Epithelial cell of esophagus (primary cell): ENCODE data around the gene SLC16A6.

Experiments
- DNase-seq: peaks from one replicate; pipeline ENCODE4 v3.0.0; 2010; ENCODE audit warnings: low read depth
- H3K4me3 ChIP-seq: 2 replicates; pipeline ENCODE4 v1.5.1; 2011; ENCODE audit warnings: mild to moderate bottlenecking, low read length, control low read depth
- CTCF ChIP-seq: IDR thresholded peaks from 2 replicates; pipeline ENCODE4 v1.5.1; 2011; ENCODE audit warnings: low read depth, mild to moderate bottlenecking, low read length, control low read depth, inconsistent platforms; ENCODE audit not compliant: insufficient read depth; ENCODE audit errors: missing control alignments

The SLC16A6 gene

DNA sequence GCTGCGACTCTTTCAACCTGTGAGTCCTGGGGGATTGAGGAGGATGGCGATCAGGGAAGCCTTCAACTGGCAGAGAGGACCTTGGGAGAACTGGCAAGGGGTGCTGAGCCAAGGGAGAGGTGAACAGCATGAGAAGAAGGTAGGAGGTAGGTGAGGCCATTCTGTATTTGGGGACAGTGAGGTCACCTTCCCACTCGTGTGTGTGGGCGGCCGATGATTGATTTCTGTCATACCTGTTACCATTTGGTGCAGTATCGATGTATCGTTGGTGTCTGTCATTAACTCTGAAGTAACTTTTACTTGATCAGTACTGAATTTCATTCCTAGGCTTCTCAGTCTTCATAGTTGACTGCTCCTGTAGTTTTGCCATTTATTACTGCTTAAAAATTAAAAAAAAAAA, 4.2 kb upstream of the SLC16A6 start:
- no peak overlapping the region for H3K4me3 ChIP-seq
- DNase-seq, result no peak
- no peak for TF ChIP-seq CTCF

DNA sequence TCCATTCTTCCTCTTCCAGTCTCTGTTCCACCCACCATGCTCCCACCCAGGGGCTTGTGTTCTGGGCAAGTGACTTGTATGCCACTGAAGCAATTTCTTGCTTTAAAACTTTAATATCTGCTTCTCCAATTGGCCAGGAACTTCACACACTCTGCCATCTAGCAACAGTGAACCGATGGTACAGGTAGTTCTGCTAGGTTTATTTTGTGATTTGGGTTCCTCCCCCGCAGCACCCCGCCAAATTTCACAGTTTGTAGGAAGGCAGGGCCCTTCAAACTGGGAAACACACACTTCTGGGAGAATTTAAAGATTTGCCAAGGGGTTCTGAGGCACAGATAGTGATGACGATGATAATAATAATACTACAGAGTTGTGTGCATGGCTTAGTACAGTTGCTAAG, 3.7 kb upstream of the SLC16A6 start:
- DNase-seq, result no peak
- no peak overlapping the region for H3K4me3 ChIP-seq
- no peak for TF ChIP-seq CTCF

GRCh38 chr17:68294196-68294555, 3.2 kb upstream of the SLC16A6 start:
- H3K4me3 ChIP-seq, result no peak overlapping the region
- no peak for DNase-seq
- TF ChIP-seq CTCF, result no peak

- H3K4me3 ChIP-seq, result no peak overlapping the region
- no peak for DNase-seq
- no peak for TF ChIP-seq CTCF
These were observed 2.7 kb upstream of the SLC16A6 start for GRCh38 chr17:68293490-68294195.

GRCh38 chr17:68292689-68293040, 1.7 kb upstream of the SLC16A6 start:
- DNase-seq, result no peak
- no peak overlapping the region for H3K4me3 ChIP-seq
- TF ChIP-seq CTCF, result no peak

GRCh38 chr17:68291836-68292688, 1.1 kb upstream of the SLC16A6 start:
- no peak for TF ChIP-seq CTCF
- peak; percentile 81 for DNase-seq
- H3K4me3 ChIP-seq, result peak overlapping the region; percentile 60
